Epithelial cell of esophagus (primary cell): ENCODE results near the gene LHFPL3.
"Not testable (repeated sequence)": the region's sequence is repeated elsewhere in the genome, so short reads cannot be mapped to it uniquely, and the experiment has no call there.

ENCODE experiments used
- DNase-seq: peaks from one replicate; pipeline ENCODE4 v3.0.0; 2010; ENCODE audit warnings: low read depth
- H3K4me3 ChIP-seq: 2 replicates; pipeline ENCODE4 v1.5.1; 2011; ENCODE audit warnings: mild to moderate bottlenecking, low read length, control low read depth
- CTCF ChIP-seq: IDR thresholded peaks from 2 replicates; pipeline ENCODE4 v1.5.1; 2011; ENCODE audit warnings: low read depth, mild to moderate bottlenecking, low read length, control low read depth, inconsistent platforms; ENCODE audit not compliant: insufficient read depth; ENCODE audit errors: missing control alignments

The LHFPL3 gene

GRCh38 chr7:104933022-104933421, 604.6 kb downstream of the LHFPL3 start:
- no peak for DNase-seq
- no peak for TF ChIP-seq CTCF
- no peak overlapping the region for H3K4me3 ChIP-seq

GRCh38 chr7:104933521-104933988, 605.2 kb downstream of the LHFPL3 start:
- TF ChIP-seq CTCF, result no peak
- H3K4me3 ChIP-seq, result no peak overlapping the region
- DNase-seq, result no peak

GRCh38 chr7:104934665-104935064, 606.3 kb downstream of the LHFPL3 start:
- no peak for TF ChIP-seq CTCF
- no peak overlapping the region for H3K4me3 ChIP-seq
- no peak for DNase-seq

- no peak for TF ChIP-seq CTCF
- DNase-seq, result no peak
- no peak overlapping the region for H3K4me3 ChIP-seq
Measured at GRCh38 chr7:104935276-104935675, 606.9 kb downstream of the LHFPL3 start.

- no peak for DNase-seq
- no peak for TF ChIP-seq CTCF
- no peak overlapping the region for H3K4me3 ChIP-seq
Measured at GRCh38 chr7:104936546-104936945, 608.1 kb downstream of the LHFPL3 start.

- DNase-seq, H3K4me3 ChIP-seq: not testable (repeated sequence)
Measured at GRCh38 chr7:104937489-104937888, 609.1 kb downstream of the LHFPL3 start.

GRCh38 chr7:104938741-104939390, 610.5 kb downstream of the LHFPL3 start:
- no peak overlapping the region for H3K4me3 ChIP-seq
- no peak for DNase-seq
- no peak for TF ChIP-seq CTCF
